PFSK-1 (cell line): Measurements from ENCODE around the gene C1GALT1.

Source experiments
- POLR2AphosphoS5 ChIP-seq: IDR thresholded peaks from 2 replicates; pipeline ENCODE4 v1.6.1; 2012; ENCODE audit warnings: low read depth, mild to moderate bottlenecking, control low read depth, low read length, moderate library complexity
- SIN3A ChIP-seq: IDR thresholded peaks from 2 replicates; pipeline ENCODE4 v1.6.1; 2012; ENCODE audit warnings: mild to moderate bottlenecking, low read length, moderate library complexity, borderline replicate concordance; ENCODE audit not compliant: insufficient read depth
- TAF1 ChIP-seq: IDR thresholded peaks from 2 replicates; pipeline ENCODE4 v1.6.1; 2012; ENCODE audit warnings: low read length, control low read depth, borderline replicate concordance; ENCODE audit not compliant: insufficient read depth
- TF ChIP-seq, protein P1 (sequence below), 2 experiments: IDR thresholded peaks; 2 replicates each; pipeline versions ENCODE4 v1.6.1 to v1.8.0; 2011 to 2012; ENCODE audit warnings: low read depth in 2 of 2, low read length in 2 of 2, control low read depth in 1 of 2, inconsistent platforms in 1 of 2, mild to moderate bottlenecking in 1 of 2, moderate library complexity in 1 of 2; ENCODE audit not compliant: insufficient read depth in 1 of 2

DNA sequence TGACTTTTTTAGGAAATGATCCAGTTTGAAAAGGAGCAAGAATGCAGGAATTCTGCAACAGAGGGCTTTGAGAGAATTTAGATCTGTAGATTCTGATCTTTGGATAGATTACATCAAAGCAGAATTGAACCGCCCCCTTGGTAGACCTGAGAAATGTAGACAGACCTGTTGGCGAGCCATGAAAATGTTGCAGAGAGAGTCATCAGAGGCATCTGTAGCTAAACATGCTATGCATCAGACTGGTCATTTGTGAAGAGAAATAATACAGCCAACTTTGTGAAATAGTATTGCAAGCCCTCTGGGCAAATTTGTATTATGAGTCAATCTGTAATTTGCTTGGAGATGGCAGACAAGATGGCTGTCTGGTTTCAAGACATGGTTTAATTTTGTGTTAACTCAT lies 4.3 kb upstream of the C1GALT1 start:
- TF ChIP-seq TAF1, result no peak
- TF ChIP-seq, protein P1, sequence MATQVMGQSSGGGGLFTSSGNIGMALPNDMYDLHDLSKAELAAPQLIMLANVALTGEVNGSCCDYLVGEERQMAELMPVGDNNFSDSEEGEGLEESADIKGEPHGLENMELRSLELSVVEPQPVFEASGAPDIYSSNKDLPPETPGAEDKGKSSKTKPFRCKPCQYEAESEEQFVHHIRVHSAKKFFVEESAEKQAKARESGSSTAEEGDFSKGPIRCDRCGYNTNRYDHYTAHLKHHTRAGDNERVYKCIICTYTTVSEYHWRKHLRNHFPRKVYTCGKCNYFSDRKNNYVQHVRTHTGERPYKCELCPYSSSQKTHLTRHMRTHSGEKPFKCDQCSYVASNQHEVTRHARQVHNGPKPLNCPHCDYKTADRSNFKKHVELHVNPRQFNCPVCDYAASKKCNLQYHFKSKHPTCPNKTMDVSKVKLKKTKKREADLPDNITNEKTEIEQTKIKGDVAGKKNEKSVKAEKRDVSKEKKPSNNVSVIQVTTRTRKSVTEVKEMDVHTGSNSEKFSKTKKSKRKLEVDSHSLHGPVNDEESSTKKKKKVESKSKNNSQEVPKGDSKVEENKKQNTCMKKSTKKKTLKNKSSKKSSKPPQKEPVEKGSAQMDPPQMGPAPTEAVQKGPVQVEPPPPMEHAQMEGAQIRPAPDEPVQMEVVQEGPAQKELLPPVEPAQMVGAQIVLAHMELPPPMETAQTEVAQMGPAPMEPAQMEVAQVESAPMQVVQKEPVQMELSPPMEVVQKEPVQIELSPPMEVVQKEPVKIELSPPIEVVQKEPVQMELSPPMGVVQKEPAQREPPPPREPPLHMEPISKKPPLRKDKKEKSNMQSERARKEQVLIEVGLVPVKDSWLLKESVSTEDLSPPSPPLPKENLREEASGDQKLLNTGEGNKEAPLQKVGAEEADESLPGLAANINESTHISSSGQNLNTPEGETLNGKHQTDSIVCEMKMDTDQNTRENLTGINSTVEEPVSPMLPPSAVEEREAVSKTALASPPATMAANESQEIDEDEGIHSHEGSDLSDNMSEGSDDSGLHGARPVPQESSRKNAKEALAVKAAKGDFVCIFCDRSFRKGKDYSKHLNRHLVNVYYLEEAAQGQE (IDR thresholded peaks at IDR 0.05; ENCODE audit: insufficient read depth in 1 of 2, low read depth in 2 of 2, low read length in 2 of 2), result no peak
- TF ChIP-seq POLR2AphosphoS5, result no peak
- TF ChIP-seq SIN3A, result no peak
